Activated T-cell treated with anti-CD3 and anti-CD28 coated beads, Interleukin-2, amount 50 U/mL, for 72 hours (primary cell): ENCODE measurements around the gene TBK1. TPM values are rescaled to one million over a fixed set of nuclear protein-coding genes. Genes with fewer than 3 reads are reported as not detected.

Experiments
- ATAC-seq, 2 donors: fragments of 150-1000 bp; cut with Tn5 transposase; replicated peaks in 1 of 2; 2 replicates each; pipeline ENCODE4 v1.10.0; 2021; ENCODE audit warnings: moderate library complexity in 2 of 2, mild to moderate bottlenecking in 1 of 2
- DNase-seq, 2 donors: peaks; one replicate each; pipeline ENCODE4 v3.0.0; 2021 to 2022; ENCODE audit warnings: mixed read lengths in 1 of 2
- H3K27ac Mint-ChIP-seq: one replicate; pipeline ENCODE4 v1.8.0; 2022; ENCODE audit warnings: mild to moderate bottlenecking, moderate library complexity, mixed read lengths
- H3K27me3 Mint-ChIP-seq: one replicate; pipeline ENCODE4 v1.8.0; 2022; ENCODE audit warnings: low read depth, mixed read lengths
- H3K36me3 Mint-ChIP-seq, 2 donors: one replicate each; pipeline ENCODE4 v1.8.0; 2022; ENCODE audit warnings: mixed read lengths in 2 of 2, mild to moderate bottlenecking in 1 of 2; ENCODE audit not compliant: insufficient read depth in 2 of 2
- H3K4me1 Mint-ChIP-seq: one replicate; pipeline ENCODE4 v1.8.0; 2022; ENCODE audit warnings: low read depth, mixed read lengths
- H3K4me3 Mint-ChIP-seq, 2 donors: one replicate each; pipeline ENCODE4 v1.8.0; 2022; ENCODE audit warnings: mild to moderate bottlenecking in 2 of 2, mixed read lengths in 2 of 2, moderate library complexity in 2 of 2
- H3K9me3 Mint-ChIP-seq, 2 donors: one replicate each; pipeline ENCODE4 v1.8.0; 2022; ENCODE audit warnings: mixed read lengths in 2 of 2
- total RNA-seq, 2 donors: library from RNA; stranded (reverse); gene quantifications; one replicate each; pipeline ENCODE4 v1.2.3, GENCODE V29; 2022

TBK1 gene
- total RNA-seq, 2 donors from 2014 or later, result 20.6 to 23.9 TPM

DNA sequence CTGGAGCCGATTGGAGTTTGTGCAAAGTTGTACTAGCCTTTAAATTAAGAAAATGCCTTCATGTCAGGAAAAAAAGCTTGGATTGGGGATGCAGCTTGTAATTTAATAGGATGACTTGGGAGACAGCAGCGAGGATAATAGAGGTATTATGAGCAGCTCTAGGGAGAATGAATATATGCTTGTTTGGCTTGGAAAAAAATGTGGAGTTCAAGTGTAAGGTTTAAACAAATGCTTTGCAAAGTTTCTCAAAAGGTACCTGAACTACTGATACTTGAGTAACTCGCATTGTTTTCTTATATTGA, 93.1 kb downstream of the TBK1 start:
- Mint-ChIP-seq H3K4me1 (no peaks in the 10 kb centered on the region), H3K36me3 (no peaks in the 10 kb centered on the region), H3K4me3 (no peak overlapping the region), H3K27me3 (no peaks in the 10 kb centered on the region), H3K9me3 (peaks cover 0 to 3% of the 10 kb centered on the region in 2 donors), H3K27ac (no peak overlapping the region)
- ATAC-seq (no peak), DNase-seq (no peak)

DNA sequence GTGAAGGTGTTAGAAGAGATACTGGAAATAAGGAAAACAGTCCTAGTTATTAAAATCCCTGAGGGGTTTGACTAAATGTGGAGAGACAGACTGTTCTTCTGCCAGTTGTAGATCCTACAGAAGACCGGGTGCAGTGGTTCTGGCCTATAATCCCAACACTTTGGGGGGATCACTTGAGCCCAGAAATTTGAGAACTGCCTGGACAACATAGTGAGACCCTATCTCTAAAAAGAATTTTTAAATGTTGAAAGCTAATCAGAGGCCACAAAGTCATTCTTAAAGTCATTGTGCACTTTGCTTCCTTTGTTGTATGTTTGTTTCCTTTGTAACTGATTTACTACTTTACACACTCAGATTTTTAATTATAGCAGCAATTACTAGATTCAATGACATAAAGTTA, 97.2 kb downstream of the TBK1 start:
- Mint-ChIP-seq H3K36me3 (no peaks in the 10 kb centered on the region), H3K4me1 (no peaks in the 10 kb centered on the region), H3K9me3 (no peaks in the 10 kb centered on the region), H3K27ac (no peak overlapping the region), H3K27me3 (no peaks in the 10 kb centered on the region), H3K4me3 (no peak overlapping the region)
- ATAC-seq (no peak), DNase-seq (no peak)

DNA sequence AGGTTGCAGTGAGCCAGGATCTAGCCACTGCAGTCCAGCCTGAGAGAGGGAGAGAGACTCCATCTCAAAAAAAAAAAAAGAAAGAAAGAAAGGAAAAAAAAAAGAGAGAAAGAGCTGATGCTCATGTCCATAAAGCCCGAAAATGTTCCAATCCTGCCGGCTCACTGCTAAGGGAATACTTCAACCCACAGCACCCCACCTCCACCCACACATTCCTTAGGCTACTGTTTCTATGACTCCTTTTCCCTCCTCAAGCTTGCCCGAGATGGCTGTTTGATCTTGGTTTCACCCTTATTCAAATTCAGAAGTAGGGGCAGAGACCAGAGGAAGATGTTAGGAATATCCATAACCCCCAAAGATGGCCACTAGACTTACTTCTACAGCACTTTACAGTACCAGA, 98.8 kb downstream of the TBK1 start:
- H3K27ac Mint-ChIP-seq, result no peak overlapping the region
- H3K4me3 Mint-ChIP-seq, result no peak overlapping the region
- no peaks in the 10 kb centered on the region for H3K4me1 Mint-ChIP-seq
- DNase-seq, result no peak
- H3K27me3 Mint-ChIP-seq, result no peaks in the 10 kb centered on the region
- no peaks in the 10 kb centered on the region for H3K36me3 Mint-ChIP-seq
- H3K9me3 Mint-ChIP-seq, result no peaks in the 10 kb centered on the region
- ATAC-seq, result no peak

DNA sequence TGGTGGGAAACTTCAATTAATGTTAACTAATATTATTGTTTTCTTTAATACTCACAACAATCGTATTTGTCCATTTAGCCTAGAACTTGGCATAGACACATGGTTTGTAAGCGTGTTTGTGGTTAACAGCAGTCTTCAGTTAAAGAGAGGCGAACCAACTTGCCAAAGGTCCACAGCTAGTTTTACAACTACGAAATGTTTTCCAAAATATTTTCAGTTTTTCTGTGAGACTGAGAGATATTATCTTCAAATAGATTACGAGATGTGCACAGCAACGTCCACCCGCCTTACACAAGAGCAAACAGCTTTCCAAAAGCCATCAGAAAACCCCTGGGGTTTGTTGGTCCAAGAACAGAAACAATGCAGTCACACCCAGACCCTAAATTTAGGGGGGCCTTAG, 99.8 kb downstream of the TBK1 start:
- Mint-ChIP-seq H3K9me3 (no peaks in the 10 kb centered on the region), H3K27ac (no peak overlapping the region), H3K36me3 (no peaks in the 10 kb centered on the region), H3K4me3 (no peak overlapping the region), H3K4me1 (no peaks in the 10 kb centered on the region), H3K27me3 (no peaks in the 10 kb centered on the region)
- ATAC-seq (no peak), DNase-seq (no peak)

Other genes starting within 250 kb of the TBK1 start
- gene KICS2, start 229.8 kb upstream of the TBK1 start, total RNA-seq, result 10 to 100 TPM; 11.6 to 17.1 TPM
- not detected for gene C12orf56, start 61.4 kb upstream of the TBK1 start, total RNA-seq
- gene XPOT, start 47.7 kb upstream of the TBK1 start, total RNA-seq, result 100 to 1,000 TPM; 284 to 325 TPM
- 10 to 100 TPM; 40.3 to 42.4 TPM for gene RASSF3, start 158.4 kb downstream of the TBK1 start, total RNA-seq